Gastroesophageal sphincter (tissue), 4 donors: ENCODE measurements around the gene ITGB2. TPM values are rescaled to one million over a fixed set of nuclear protein-coding genes. Genes with fewer than 3 reads are reported as not detected.

Experiments used
- ATAC-seq: fragments of 150-250 bp; one replicate; pipeline ENCODE4 v1.9.1; 2016; ENCODE audit warnings: mild to moderate bottlenecking, moderate library complexity
- H3K27ac ChIP-seq, 4 donors: fragments of 200-600 bp; sonication (generic) in 3 of 4; 1 replicate in 3 of 4; 2 replicates in 1 of 4; pipeline ENCODE4 v1.5.1; 2016 to 2019
- H3K27me3 ChIP-seq: fragments of 200-600 bp; sonication (generic); one replicate; pipeline ENCODE4 v1.5.1; 2019
- H3K36me3 ChIP-seq, 2 donors: fragments of 200-600 bp; sonication (generic); one replicate each; pipeline ENCODE4 v1.5.1; 2019; ENCODE audit warnings: control low read depth in 1 of 2
- H3K4me1 ChIP-seq, 3 donors: fragments of 200-600 bp; sonication (generic); 1 replicate in 2 of 3; 2 replicates in 1 of 3; pipeline ENCODE4 v1.5.1; 2016 to 2019; ENCODE audit warnings: control low read depth in 2 of 3
- H3K4me3 ChIP-seq, 2 donors: fragments of 200-600 bp; sonication (generic); one replicate each; pipeline ENCODE4 v1.5.1; 2019; ENCODE audit warnings: mild to moderate bottlenecking in 1 of 2, moderate library complexity in 1 of 2
- H3K9me3 ChIP-seq, 3 donors: fragments of 200-600 bp; sonication (generic); one replicate each; pipeline ENCODE4 v1.5.1; 2017 to 2019; ENCODE audit warnings: control low read depth in 2 of 3
- EP300 ChIP-seq: sonication (generic); formaldehyde crosslinking; IDR thresholded peaks from one replicate; pipeline ENCODE4 v1.6.1; 2017; ENCODE audit warnings: antibody characterized with exemption, mild to moderate bottlenecking
- POLR2A ChIP-seq, 2 donors: fragments of 450-650 bp; IDR thresholded peaks; one replicate each; pipeline ENCODE4 v1.6.1; 2017; ENCODE audit warnings: antibody characterized with exemption in 2 of 2, mild to moderate bottlenecking in 2 of 2, moderate library complexity in 1 of 2
- POLR2AphosphoS5 ChIP-seq: sonication (generic); formaldehyde crosslinking; IDR thresholded peaks from one replicate; pipeline ENCODE4 v1.6.1; 2017; ENCODE audit warnings: antibody characterized with exemption
- WGBS, 2 donors: methylation state at CpG; one replicate each; pipeline ENCODE4 v1.1.5; 2018; ENCODE audit warnings: low coverage in 1 of 2; 5-methylcytosine and 5-hydroxymethylcytosine counted together
- total RNA-seq, 4 donors: library from RNA; depleted of rRNA; stranded (reverse); fragments of >200 nt; gene quantifications; one replicate each; pipeline ENCODE4 v1.1.0, GENCODE V29; 2016
- TF ChIP-seq, protein P1 (sequence below), 4 experiments: fragments of 200-600 bp in 2 of 4; fragments of 450-650 bp in 2 of 4; sonication (generic) in 1 of 4; IDR thresholded peaks; one replicate each; pipeline ENCODE4 v1.5.1; 2017 to 2019; ENCODE audit warnings: antibody characterized with exemption in 4 of 4, mild to moderate bottlenecking in 2 of 4, moderate library complexity in 2 of 4

The ITGB2 gene
- total RNA-seq, 4 donors from 2014 or later, result 10.4 to 112 (median 41.4) TPM

DNA sequence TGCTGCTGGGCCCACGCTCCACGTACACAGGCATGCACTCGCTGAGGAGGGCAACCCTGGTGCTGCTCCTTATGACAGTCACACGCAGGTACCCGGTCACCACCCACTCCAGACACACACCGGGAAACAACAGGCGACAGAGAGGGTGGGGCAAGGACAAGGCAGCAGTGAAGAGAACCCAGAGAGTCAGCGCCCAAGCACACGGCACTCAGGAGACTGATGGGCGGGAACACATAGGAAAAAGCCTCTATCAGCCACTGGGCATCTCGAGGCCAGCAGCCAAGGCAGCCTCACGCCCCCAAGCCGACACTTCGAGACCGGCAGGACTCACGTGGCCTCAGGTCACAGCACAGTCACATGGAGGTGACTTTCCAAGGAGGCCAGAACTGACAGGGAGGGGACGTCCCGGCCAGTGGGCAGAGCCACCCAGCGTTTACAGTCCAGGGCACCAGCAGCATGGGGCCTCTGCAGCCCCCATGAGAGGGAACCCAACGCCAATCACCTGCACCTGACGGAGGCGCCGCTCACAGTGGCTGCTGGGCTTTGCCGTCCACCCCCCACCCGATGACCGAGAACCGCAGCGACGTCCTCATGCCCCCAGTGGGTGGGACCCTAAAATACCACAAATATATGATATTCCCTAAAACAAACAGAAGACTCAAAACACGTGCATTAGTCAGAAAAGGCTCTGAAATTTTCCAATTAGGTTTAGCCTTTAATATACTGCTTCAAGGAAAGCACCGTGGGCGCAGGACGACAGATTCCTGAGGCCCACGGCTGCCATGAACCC lies 66.9 kb downstream of the ITGB2 start:
- H3K27me3 ChIP-seq, result no peaks in the 10 kb centered on the region
- no peak overlapping the region for H3K4me3 ChIP-seq
- H3K27ac ChIP-seq, result no peak overlapping the region
- H3K9me3 ChIP-seq, result no peaks in the 10 kb centered on the region
- H3K36me3 ChIP-seq, result peaks cover 0 to 100% of the 10 kb centered on the region in 2 donors
- no peak for ATAC-seq
- 80 to 84% methylated on average over 6 to 8 of the region's 34 CpGs for WGBS, 2 donors
- TF ChIP-seq, protein P1, sequence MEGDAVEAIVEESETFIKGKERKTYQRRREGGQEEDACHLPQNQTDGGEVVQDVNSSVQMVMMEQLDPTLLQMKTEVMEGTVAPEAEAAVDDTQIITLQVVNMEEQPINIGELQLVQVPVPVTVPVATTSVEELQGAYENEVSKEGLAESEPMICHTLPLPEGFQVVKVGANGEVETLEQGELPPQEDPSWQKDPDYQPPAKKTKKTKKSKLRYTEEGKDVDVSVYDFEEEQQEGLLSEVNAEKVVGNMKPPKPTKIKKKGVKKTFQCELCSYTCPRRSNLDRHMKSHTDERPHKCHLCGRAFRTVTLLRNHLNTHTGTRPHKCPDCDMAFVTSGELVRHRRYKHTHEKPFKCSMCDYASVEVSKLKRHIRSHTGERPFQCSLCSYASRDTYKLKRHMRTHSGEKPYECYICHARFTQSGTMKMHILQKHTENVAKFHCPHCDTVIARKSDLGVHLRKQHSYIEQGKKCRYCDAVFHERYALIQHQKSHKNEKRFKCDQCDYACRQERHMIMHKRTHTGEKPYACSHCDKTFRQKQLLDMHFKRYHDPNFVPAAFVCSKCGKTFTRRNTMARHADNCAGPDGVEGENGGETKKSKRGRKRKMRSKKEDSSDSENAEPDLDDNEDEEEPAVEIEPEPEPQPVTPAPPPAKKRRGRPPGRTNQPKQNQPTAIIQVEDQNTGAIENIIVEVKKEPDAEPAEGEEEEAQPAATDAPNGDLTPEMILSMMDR (IDR thresholded peaks at IDR 0.05), result no peak
- TF ChIP-seq POLR2A (IDR thresholded peaks at IDR 0.05) (no peak), POLR2AphosphoS5 (no peak), EP300 (no peak)
- peaks cover 0 to 33% (median 0%) of the 10 kb centered on the region in 3 donors for H3K4me1 ChIP-seq

DNA sequence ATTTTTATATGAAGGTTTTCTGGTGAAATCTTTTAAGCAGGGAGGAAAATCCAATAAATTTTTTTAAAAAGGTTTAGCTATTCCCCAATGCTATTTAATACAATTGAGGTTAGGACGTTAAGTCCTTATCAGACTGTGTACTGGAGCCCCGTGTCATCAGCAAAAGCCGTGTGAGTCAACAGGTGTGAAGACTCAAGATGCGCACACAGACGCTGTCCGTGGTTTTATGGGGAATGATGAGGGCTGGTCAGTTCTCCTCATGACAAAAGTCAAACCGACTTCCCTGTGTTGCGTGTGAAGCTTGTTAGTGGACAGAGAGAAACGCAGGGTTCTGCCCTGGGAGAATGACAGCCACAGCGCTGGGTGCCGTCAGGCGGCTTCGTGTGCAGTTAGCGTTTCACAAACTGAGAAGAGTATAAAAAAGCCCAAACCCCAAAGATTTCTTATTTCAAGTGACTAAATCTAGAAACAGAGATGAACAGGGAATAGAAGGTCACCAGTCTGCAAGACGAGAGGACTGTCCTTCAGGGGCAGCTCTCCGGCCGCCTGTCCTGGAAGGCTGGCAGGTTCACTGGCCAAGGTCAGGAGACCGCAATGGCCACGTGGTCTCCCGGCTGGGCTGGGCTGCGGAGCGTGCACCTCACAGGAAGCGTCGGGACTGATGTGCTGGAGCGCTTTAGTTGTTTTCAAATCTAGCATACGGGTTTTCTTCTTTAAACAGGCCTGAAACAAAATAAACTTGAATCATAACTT lies 69.6 kb downstream of the ITGB2 start:
- 77 to 83% methylated on average over 11 to 26 of the region's 26 CpGs for WGBS, 2 donors
- Histone ChIP-seq H3K27me3 (no peaks in the 10 kb centered on the region), H3K9me3 (no peaks in the 10 kb centered on the region), H3K27ac (no peak overlapping the region), H3K36me3 (peaks cover 0 to 82% of the 10 kb centered on the region in 2 donors), H3K4me3 (no peak overlapping the region), H3K4me1 (peaks cover 0 to 18% (median 7%) of the 10 kb centered on the region in 3 donors)
- no peak for ATAC-seq
- TF ChIP-seq EP300, result no peak
- TF ChIP-seq POLR2A (IDR thresholded peaks at IDR 0.05), result no peak
- no peak for TF ChIP-seq POLR2AphosphoS5
- TF ChIP-seq, protein P1 (IDR thresholded peaks at IDR 0.05), result no peak

DNA sequence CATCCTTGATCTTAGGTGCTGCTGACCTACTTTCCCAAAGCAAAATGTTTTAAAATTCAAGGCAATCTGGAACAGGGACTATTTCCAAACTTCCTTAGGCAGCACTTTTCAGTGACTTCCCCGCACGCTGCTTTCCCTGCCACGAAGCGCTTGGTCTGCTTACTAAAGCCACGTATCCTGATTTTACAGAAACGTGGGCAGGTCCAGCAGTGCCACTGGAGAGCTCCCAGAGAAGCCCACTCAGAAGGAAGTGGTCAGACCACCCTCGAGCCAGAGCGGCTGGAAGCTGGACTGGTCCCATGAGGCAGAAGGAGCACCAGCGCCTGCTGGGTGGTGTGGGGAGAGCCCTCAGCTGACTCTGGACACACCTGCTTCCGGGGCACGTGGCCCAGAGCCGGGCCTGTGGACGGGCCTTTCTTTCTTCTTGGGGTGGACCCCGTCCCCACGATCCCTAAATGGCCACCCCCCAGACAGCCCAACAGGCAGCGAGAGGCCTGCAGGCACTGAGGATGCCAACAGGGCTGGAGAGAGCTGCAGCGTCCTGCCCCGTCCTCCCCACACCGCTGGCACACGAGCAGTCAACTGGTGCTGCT lies 70.4 kb downstream of the ITGB2 start:
- ATAC-seq, result no peak

DNA sequence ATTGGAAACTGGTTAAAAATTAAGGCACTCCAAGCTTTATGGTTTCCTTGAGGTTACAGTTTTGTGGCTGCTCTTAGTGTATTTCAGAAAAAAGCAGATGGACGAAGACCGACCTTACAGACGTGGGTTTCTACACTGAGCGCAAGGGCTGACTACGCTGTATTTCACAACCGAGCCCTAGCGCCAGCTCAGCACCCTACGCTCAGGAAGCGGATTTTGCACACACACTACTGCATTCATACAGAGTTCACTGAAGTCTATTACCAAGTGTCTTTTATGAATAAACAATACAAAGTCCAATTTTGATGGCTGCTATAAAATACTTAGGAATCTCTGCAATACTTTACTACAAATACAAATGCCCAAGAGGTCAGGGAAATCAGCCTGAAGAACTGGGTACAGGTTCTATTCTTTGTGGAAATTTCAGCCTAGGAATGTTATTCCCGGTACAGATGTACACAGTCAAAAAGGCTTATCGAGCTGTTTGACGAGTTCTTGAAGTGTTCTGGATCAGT lies 71.0 kb downstream of the ITGB2 start:
- Histone ChIP-seq H3K27me3 (peaks cover 6% of the 10 kb centered on the region), H3K36me3 (peaks cover 0 to 68% of the 10 kb centered on the region in 2 donors), H3K4me1 (peaks cover 0 to 21% (median 15%) of the 10 kb centered on the region in 3 donors), H3K27ac (no peak overlapping the region), H3K9me3 (no peaks in the 10 kb centered on the region), H3K4me3 (no peak overlapping the region)
- no peak for TF ChIP-seq EP300
- no peak for TF ChIP-seq POLR2A (IDR thresholded peaks at IDR 0.05)
- TF ChIP-seq POLR2AphosphoS5, result no peak
- TF ChIP-seq, protein P1 (IDR thresholded peaks at IDR 0.05), result no peak
- WGBS, 2 donors, result 72 to 87% methylated on average over 10 to 12 of the region's 12 CpGs
- ATAC-seq, result no peak

More for the DNA sequence above, 70.4 kb downstream of the ITGB2 start:
- Histone ChIP-seq H3K27me3 (peaks cover 3% of the 10 kb centered on the region), H3K27ac (no peak overlapping the region), H3K36me3 (peaks cover 0 to 74% of the 10 kb centered on the region in 2 donors), H3K4me3 (no peak overlapping the region), H3K9me3 (no peaks in the 10 kb centered on the region), H3K4me1 (peaks cover 0 to 19% (median 15%) of the 10 kb centered on the region in 3 donors)
- TF ChIP-seq POLR2AphosphoS5 (no peak), EP300 (no peak), POLR2A (IDR thresholded peaks at IDR 0.05) (no peak)
- TF ChIP-seq, protein P1 (IDR thresholded peaks at IDR 0.05), result no peak
- 75 to 79% methylated on average over 4 to 6 of the region's 20 CpGs for WGBS, 2 donors
